ENCODE measurements around the gene CC2D1A. TPM values are rescaled to one million over a fixed set of nuclear protein-coding genes. Genes with fewer than 3 reads are reported as not detected.

The CC2D1A gene
- total RNA-seq, 4 donors from 2014 or later, result 22.3 to 44.9 (median 33.7) TPM

- intact Hi-C loops (cut with DNase I; ENCODE audit: low total_unique reads), result no loop called here
Observed at GRCh38 chr19:13887517-13887916, 18.5 kb upstream of the CC2D1A start.

DNA sequence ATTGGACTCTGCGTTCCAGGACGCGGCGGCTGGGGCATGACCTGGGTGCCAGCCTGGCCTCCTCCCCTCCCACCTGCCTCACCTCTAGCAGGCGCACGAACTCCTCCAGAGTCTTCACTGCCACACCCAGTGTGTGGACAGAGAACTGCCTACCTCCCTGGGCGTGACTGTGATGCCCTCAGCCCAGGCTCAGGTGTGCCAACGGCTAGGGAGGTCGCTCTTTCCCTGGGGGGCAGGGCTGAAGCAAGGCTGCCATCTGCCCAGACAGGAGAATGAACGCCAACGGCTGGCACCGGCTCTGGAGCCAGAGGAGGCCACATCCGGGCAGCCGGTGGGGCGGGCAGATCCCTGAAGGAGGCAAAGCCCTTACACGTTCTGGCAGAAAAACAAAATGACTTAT lies 17.7 kb upstream of the CC2D1A start:
- Histone ChIP-seq H3K9me3 (no peaks in the 10 kb centered on the region), H3K27ac (no peak overlapping the region), H3K4me3 (no peak overlapping the region), H3K4me1 (no peaks in the 10 kb centered on the region), H3K36me3 (no peaks in the 10 kb centered on the region), H3K27me3 (no peaks in the 10 kb centered on the region)
- ATAC-seq, result no peak
- no peak for TF ChIP-seq CTCF (IDR thresholded peaks at IDR 0.05 in 4 of 5, conservative IDR thresholded peaks at IDR 0.05 in 1 of 5)
- TF ChIP-seq POLR2A (IDR thresholded peaks at IDR 0.05), result no peak
- no peak for DNase-seq
- in situ Hi-C loops (cut with MboI; ENCODE audit: low sequenced_read_pairs in 4 of 4) (loop anchor here (10.0 to 25.0 kb wide), 3 partner anchors 157 to 474 kb away; no protein-coding TSS in a partner anchor), intact Hi-C loops (cut with DNase I; ENCODE audit: low total_unique reads) (no loop called here)

More at GRCh38 chr19:13887517-13887916, 18.5 kb upstream of the CC2D1A start:
- Histone ChIP-seq H3K27ac (no peak overlapping the region), H3K27me3 (no peaks in the 10 kb centered on the region), H3K4me3 (no peak overlapping the region), H3K36me3 (no peaks in the 10 kb centered on the region), H3K4me1 (no peaks in the 10 kb centered on the region), H3K9me3 (no peaks in the 10 kb centered on the region)
- ATAC-seq (no peak), DNase-seq (no peak)
- in situ Hi-C loops (cut with MboI; ENCODE audit: low sequenced_read_pairs in 4 of 4), result loop anchor here (10.0 to 25.0 kb wide), 3 partner anchors 157 to 475 kb away; no protein-coding TSS in a partner anchor
- TF ChIP-seq CTCF (IDR thresholded peaks at IDR 0.05 in 4 of 5, conservative IDR thresholded peaks at IDR 0.05 in 1 of 5), result no peak
- no peak for TF ChIP-seq POLR2A (IDR thresholded peaks at IDR 0.05)

GRCh38 chr19:13890136-13890535 lies 15.9 kb upstream of the CC2D1A start:
- no peak overlapping the region for H3K27ac ChIP-seq
- TF ChIP-seq CTCF (IDR thresholded peaks at IDR 0.05 in 4 of 5, conservative IDR thresholded peaks at IDR 0.05 in 1 of 5) (no peak), POLR2A (IDR thresholded peaks at IDR 0.05) (no peak)
- ATAC-seq (no peak), DNase-seq (no peak)
- H3K27me3 ChIP-seq, result no peaks in the 10 kb centered on the region
- H3K36me3 ChIP-seq, result no peaks in the 10 kb centered on the region
- H3K9me3 ChIP-seq, result no peaks in the 10 kb centered on the region
- intact Hi-C loops (cut with DNase I; ENCODE audit: low total_unique reads) (no loop called here), in situ Hi-C loops (cut with MboI; ENCODE audit: low sequenced_read_pairs in 4 of 4) (loop anchor here in 2 of 4 donors (10.0 to 25.0 kb wide), 3 partner anchors 165 to 472 kb away; no protein-coding TSS in a partner anchor)
- H3K4me3 ChIP-seq, result no peak overlapping the region
- H3K4me1 ChIP-seq, result no peaks in the 10 kb centered on the region

- Histone ChIP-seq H3K9me3 (no peaks in the 10 kb centered on the region), H3K27ac (no peak overlapping the region), H3K4me3 (no peak overlapping the region), H3K4me1 (no peaks in the 10 kb centered on the region), H3K27me3 (no peaks in the 10 kb centered on the region), H3K36me3 (no peaks in the 10 kb centered on the region)
- DNase-seq (no peak), ATAC-seq (no peak)
- no peak for TF ChIP-seq CTCF (IDR thresholded peaks at IDR 0.05 in 4 of 5, conservative IDR thresholded peaks at IDR 0.05 in 1 of 5)
- no peak for TF ChIP-seq POLR2A (IDR thresholded peaks at IDR 0.05)
- in situ Hi-C loops (cut with MboI; ENCODE audit: low sequenced_read_pairs in 4 of 4), result loop anchor here in 2 of 4 donors (10.0 to 25.0 kb wide), 3 partner anchors 162 to 469 kb away; no protein-coding TSS in a partner anchor
- intact Hi-C loops (cut with DNase I; ENCODE audit: low total_unique reads), result no loop called here
Observed at GRCh38 chr19:13892870-13893269, 13.1 kb upstream of the CC2D1A start.

GRCh38 chr19:13894552-13894951 lies 11.4 kb upstream of the CC2D1A start:
- Histone ChIP-seq H3K4me3 (no peak overlapping the region), H3K27me3 (no peaks in the 10 kb centered on the region), H3K36me3 (no peaks in the 10 kb centered on the region), H3K9me3 (no peaks in the 10 kb centered on the region), H3K27ac (no peak overlapping the region), H3K4me1 (no peaks in the 10 kb centered on the region)
- in situ Hi-C loops (cut with MboI; ENCODE audit: low sequenced_read_pairs in 4 of 4) (loop anchor here in 2 of 4 donors (10.0 to 25.0 kb wide), 3 partner anchors 160 to 468 kb away; no protein-coding TSS in a partner anchor), intact Hi-C loops (cut with DNase I; ENCODE audit: low total_unique reads) (no loop called here)
- no peak for TF ChIP-seq POLR2A (IDR thresholded peaks at IDR 0.05)
- TF ChIP-seq CTCF (IDR thresholded peaks at IDR 0.05 in 4 of 5, conservative IDR thresholded peaks at IDR 0.05 in 1 of 5), result no peak
- no peak for DNase-seq
- ATAC-seq, result no peak
